Tibial nerve (tissue), 4 donors: Measurements from ENCODE around the gene HLA-DQB1.

Source experiments
- CTCF ChIP-seq, 5 experiments: fragments of 200-600 bp in 3 of 5; fragments of 450-650 bp in 2 of 5; sonication (generic) in 3 of 5; IDR thresholded peaks; one replicate each; pipeline ENCODE4 v1.5.1; 2016 to 2019; ENCODE audit warnings: antibody characterized with exemption in 5 of 5, mild to moderate bottlenecking in 3 of 5, moderate library complexity in 2 of 5
- EP300 ChIP-seq, 2 donors: sonication (generic); formaldehyde crosslinking; IDR thresholded peaks; one replicate each; pipeline ENCODE4 v1.6.1; 2017; ENCODE audit warnings: antibody characterized with exemption in 2 of 2, mild to moderate bottlenecking in 1 of 2
- POLR2A ChIP-seq, 2 donors: fragments of 450-650 bp; IDR thresholded peaks; one replicate each; pipeline ENCODE4 v1.6.1; 2017; ENCODE audit warnings: antibody characterized with exemption in 2 of 2, mild to moderate bottlenecking in 2 of 2, moderate library complexity in 2 of 2

GRCh38 chr6:32668226-32668747 lies 1.8 kb upstream of the HLA-DQB1 start:
- TF ChIP-seq CTCF (IDR thresholded peaks at IDR 0.05) (no peak), POLR2A (IDR thresholded peaks at IDR 0.05) (no peak), EP300 (IDR thresholded peaks at IDR 0.05) (no peak)
